ENCODE measurements around the gene TTBK2. TPM values are rescaled to one million over a fixed set of nuclear protein-coding genes. Genes with fewer than 3 reads are reported as not detected.
"Not testable (repeated sequence)": the region's sequence is repeated elsewhere in the genome, so short reads cannot be mapped to it uniquely, and the experiment has no call there.

The TTBK2 gene
- total RNA-seq, 2 experiments from 2014 or later, result 14.2 to 20.8 TPM

DNA sequence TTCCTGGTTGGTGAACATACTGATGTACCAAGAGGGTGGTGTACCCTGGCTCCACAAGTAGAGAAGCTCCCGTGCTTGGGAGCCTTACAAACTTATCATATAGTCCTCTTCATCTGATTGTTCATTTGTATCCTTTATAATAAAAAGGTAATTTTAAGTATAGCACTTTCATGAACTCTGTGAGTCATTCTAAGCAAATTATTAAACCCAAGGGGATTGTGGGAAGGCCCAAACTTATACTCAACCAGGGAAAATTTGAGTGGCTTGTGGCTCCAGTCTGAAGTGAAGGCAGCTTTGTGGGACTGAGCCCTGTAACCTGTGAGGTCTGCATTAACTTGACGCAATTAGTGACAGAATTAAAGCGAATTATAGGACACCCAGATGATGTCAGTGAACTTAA, 29.0 kb downstream of the TTBK2 start:
- peaks cover 9% of the 10 kb centered on the region; the same call in 1 of the 2 replicates for H3K79me2 ChIP-seq (ENCODE audit: insufficient read depth, low read depth, low read length)
- CTCF ChIA-PET (ENCODE audit: unreplicated experiment), result no interaction called here

GRCh38 chr15:42890161-42890913, 30.2 kb downstream of the TTBK2 start:
- H3K79me2 ChIP-seq (ENCODE audit: insufficient read depth, low read depth, low read length), result peaks cover 9% of the 10 kb centered on the region; the same call in 1 of the 2 replicates
- H3K4me1 ChIP-seq (ENCODE audit: insufficient read depth, low read length, poor library complexity, severe bottlenecking), result no peaks in the 10 kb centered on the region
- H2AFZ ChIP-seq (ENCODE audit: low read length), result no peak overlapping the region
- H4K20me1 ChIP-seq (ENCODE audit: insufficient read depth, low read length), result no peaks in the 10 kb centered on the region
- H3K4me3 ChIP-seq (ENCODE audit: low read depth, low read length, poor library complexity, severe bottlenecking), result no peak overlapping the region
- ChIA-PET CTCF (ENCODE audit: unreplicated experiment) (no interaction called here), POLR2A (no interaction called here)
- TF ChIP-seq EZH2phosphoT487 (IDR thresholded peaks at IDR 0.05; ENCODE audit: borderline replicate concordance, low read depth, low read length), result no peak
- H3K9me2 ChIP-seq (ENCODE audit: insufficient read depth, low read length), result no peaks in the 10 kb centered on the region
- BruUV-seq (replicated peaks), result no TSS peak
- intact Hi-C loops (cut with micrococcal nuclease; ENCODE audit: unreplicated experiment), result no loop called here
- DNase-seq (ENCODE audit: low spot score), result no peak
- no peak overlapping the region for H3K27ac ChIP-seq (ENCODE audit: low read depth, low read length, poor library complexity, severe bottlenecking)
- H3K36me3 ChIP-seq (ENCODE audit: insufficient read depth, low read length), result 0 out of 2 replicates have a peak, but pooled peaks cover 3% of the 10 kb centered on the region
- H3K4me2 ChIP-seq (ENCODE audit: low read length), result no peak overlapping the region
- peaks cover 9% of the 10 kb centered on the region; the same call in 1 of the 2 replicates for H3K9me3 ChIP-seq (ENCODE audit: low read length)

More for the DNA sequence above, 29.0 kb downstream of the TTBK2 start:
- Histone ChIP-seq H3K36me3 (ENCODE audit: insufficient read depth, low read length) (0 out of 2 replicates have a peak, but pooled peaks cover 3% of the 10 kb centered on the region), H3K4me3 (ENCODE audit: low read depth, low read length, poor library complexity, severe bottlenecking) (no peak overlapping the region), H4K20me1 (ENCODE audit: insufficient read depth, low read length) (no peaks in the 10 kb centered on the region), H3K9me3 (ENCODE audit: low read length) (peaks cover 9% of the 10 kb centered on the region; the same call in 1 of the 2 replicates), H3K9me2 (ENCODE audit: insufficient read depth, low read length) (no peaks in the 10 kb centered on the region), H3K4me2 (ENCODE audit: low read length) (no peak overlapping the region), H3K4me1 (ENCODE audit: insufficient read depth, low read length, poor library complexity, severe bottlenecking) (no peaks in the 10 kb centered on the region), H3K27ac (ENCODE audit: low read depth, low read length, poor library complexity, severe bottlenecking) (no peak overlapping the region), H2AFZ (ENCODE audit: low read length) (no peak overlapping the region)
- intact Hi-C loops (cut with micrococcal nuclease; ENCODE audit: unreplicated experiment), result no loop called here
- BruUV-seq (replicated peaks), result no TSS peak
- TF ChIP-seq, protein P1, sequence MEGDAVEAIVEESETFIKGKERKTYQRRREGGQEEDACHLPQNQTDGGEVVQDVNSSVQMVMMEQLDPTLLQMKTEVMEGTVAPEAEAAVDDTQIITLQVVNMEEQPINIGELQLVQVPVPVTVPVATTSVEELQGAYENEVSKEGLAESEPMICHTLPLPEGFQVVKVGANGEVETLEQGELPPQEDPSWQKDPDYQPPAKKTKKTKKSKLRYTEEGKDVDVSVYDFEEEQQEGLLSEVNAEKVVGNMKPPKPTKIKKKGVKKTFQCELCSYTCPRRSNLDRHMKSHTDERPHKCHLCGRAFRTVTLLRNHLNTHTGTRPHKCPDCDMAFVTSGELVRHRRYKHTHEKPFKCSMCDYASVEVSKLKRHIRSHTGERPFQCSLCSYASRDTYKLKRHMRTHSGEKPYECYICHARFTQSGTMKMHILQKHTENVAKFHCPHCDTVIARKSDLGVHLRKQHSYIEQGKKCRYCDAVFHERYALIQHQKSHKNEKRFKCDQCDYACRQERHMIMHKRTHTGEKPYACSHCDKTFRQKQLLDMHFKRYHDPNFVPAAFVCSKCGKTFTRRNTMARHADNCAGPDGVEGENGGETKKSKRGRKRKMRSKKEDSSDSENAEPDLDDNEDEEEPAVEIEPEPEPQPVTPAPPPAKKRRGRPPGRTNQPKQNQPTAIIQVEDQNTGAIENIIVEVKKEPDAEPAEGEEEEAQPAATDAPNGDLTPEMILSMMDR (conservative IDR thresholded peaks at IDR 0.05; ENCODE audit: low read length), result no peak
- no peak for TF ChIP-seq EZH2phosphoT487 (IDR thresholded peaks at IDR 0.05; ENCODE audit: borderline replicate concordance, low read depth, low read length)
- POLR2A ChIA-PET, result interaction anchor here (0.5 kb wide), 1 partner anchor 119 kb away, joined by 6 read pairs; no protein-coding TSS in a partner anchor
- no peak for DNase-seq (ENCODE audit: low spot score)

- H3K4me2 ChIP-seq (ENCODE audit: low read length); CTCF ChIA-PET (ENCODE audit: unreplicated experiment); POLR2A ChIA-PET; H3K9me2 ChIP-seq (ENCODE audit: insufficient read depth, low read length); intact Hi-C loops (cut with micrococcal nuclease; ENCODE audit: unreplicated experiment); H3K4me1 ChIP-seq (ENCODE audit: insufficient read depth, low read length, poor library complexity, severe bottlenecking); H3K27ac ChIP-seq (ENCODE audit: low read depth, low read length, poor library complexity, severe bottlenecking); H2AFZ ChIP-seq (ENCODE audit: low read length); H3K79me2 ChIP-seq (ENCODE audit: insufficient read depth, low read depth, low read length); H3K36me3 ChIP-seq (ENCODE audit: insufficient read depth, low read length); H3K9me3 ChIP-seq (ENCODE audit: low read length); H4K20me1 ChIP-seq (ENCODE audit: insufficient read depth, low read length); BruUV-seq (replicated peaks); H3K4me3 ChIP-seq (ENCODE audit: low read depth, low read length, poor library complexity, severe bottlenecking); DNase-seq (ENCODE audit: low spot score): not testable (repeated sequence)
Measured at GRCh38 chr15:42887384-42887783, 33.2 kb downstream of the TTBK2 start.

Data from OCI-LY7 (cell line).